ENCODE data around the gene SH2D4B. TPM values are rescaled to one million over a fixed set of nuclear protein-coding genes. Genes with fewer than 3 reads are reported as not detected.

Gene SH2D4B
- polyA plus RNA-seq, 4 donors = 0.03 to 0.09 TPM; not detected in 2

DNA sequence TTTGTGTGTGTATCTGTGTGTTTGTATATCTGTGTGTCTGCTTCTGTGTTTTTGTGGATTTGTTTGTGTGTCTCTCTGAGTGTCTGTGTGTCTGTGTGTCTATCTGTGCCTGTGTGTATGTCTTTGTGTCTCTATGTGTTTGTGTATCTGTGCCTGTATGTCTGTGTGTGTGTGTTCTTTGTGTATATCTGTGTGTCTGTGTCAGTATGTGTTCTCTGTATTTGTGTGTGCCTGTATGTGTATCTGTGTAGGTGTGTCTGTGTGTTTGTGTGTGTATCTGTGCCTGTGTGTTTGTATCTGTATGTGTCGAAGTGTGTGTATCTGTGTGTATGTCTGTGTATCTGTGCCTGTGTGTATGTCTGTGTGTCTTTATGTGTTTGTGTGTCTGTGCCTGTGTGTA is 118.2 kb downstream of the SH2D4B start:
- no peak for DNase-seq
- 92 to 95% (median 94%) methylated on average over 1 of the region's 1 CpG for WGBS, 3 donors
- no peaks in the 10 kb centered on the region for H3K36me3 ChIP-seq (ENCODE audit: control insufficient read depth in 3 of 3, insufficient read depth in 2 of 3, low read depth in 1 of 3, low read length in 3 of 3)
- peaks cover 0 to 6% (median 0%) of the 10 kb centered on the region in 3 donors for H3K27me3 ChIP-seq (ENCODE audit: control insufficient read depth in 3 of 3, insufficient read depth in 3 of 3, low read length in 3 of 3)
- no peaks in the 10 kb centered on the region for H3K4me1 ChIP-seq (ENCODE audit: control insufficient read depth in 3 of 3, insufficient read depth in 2 of 3, low read depth in 1 of 3, low read length in 2 of 3)
- H3K27ac ChIP-seq (ENCODE audit: low read depth in 1 of 3, low read length in 2 of 3) = no peak overlapping the region
- H3K9me3 ChIP-seq (ENCODE audit: control insufficient read depth in 2 of 2, insufficient read depth in 1 of 2, low read depth in 1 of 2, low read length in 1 of 2) = peaks cover 0 to 12% of the 10 kb centered on the region in 2 donors
- no peak for FAIRE-seq
- H3K4me3 ChIP-seq (ENCODE audit: low read depth in 1 of 3, low read length in 3 of 3) = no peak overlapping the region

DNA sequence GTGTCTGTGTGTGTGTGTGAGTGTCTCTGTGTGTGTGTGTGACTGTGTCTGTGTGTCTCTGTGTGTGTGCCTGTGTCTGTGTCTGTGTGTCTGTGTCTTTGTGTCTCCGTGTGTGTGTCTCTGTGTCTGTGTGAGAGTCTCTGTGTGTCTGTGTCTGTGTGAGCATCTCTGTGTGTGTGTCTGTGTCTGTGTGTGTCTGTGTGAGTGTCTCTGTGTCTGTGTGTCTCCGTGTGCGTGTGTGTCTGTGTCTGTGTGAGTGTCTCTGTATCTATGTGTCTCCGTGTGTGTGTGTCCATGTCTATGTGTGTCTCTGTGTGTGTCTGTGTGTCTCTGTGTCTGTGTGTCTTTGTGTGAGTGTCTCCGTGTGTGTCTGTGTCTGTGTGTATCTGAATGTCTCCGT is 120.4 kb downstream of the SH2D4B start:
- H3K4me1 ChIP-seq (ENCODE audit: control insufficient read depth in 3 of 3, insufficient read depth in 2 of 3, low read depth in 1 of 3, low read length in 2 of 3) = no peaks in the 10 kb centered on the region
- H3K27me3 ChIP-seq (ENCODE audit: control insufficient read depth in 3 of 3, insufficient read depth in 3 of 3, low read length in 3 of 3) = peaks cover 0 to 6% (median 0%) of the 10 kb centered on the region in 3 donors
- FAIRE-seq = no peak
- H3K27ac ChIP-seq (ENCODE audit: low read depth in 1 of 3, low read length in 2 of 3) = no peak overlapping the region
- H3K36me3 ChIP-seq (ENCODE audit: control insufficient read depth in 3 of 3, insufficient read depth in 2 of 3, low read depth in 1 of 3, low read length in 3 of 3) = no peaks in the 10 kb centered on the region
- H3K4me3 ChIP-seq (ENCODE audit: low read depth in 1 of 3, low read length in 3 of 3) = no peak overlapping the region
- 91 to 92% (median 92%) methylated on average over 6 of the region's 6 CpGs for WGBS, 3 donors
- DNase-seq = no peak
- peaks cover 0 to 12% of the 10 kb centered on the region in 2 donors for H3K9me3 ChIP-seq (ENCODE audit: control insufficient read depth in 2 of 2, insufficient read depth in 1 of 2, low read depth in 1 of 2, low read length in 1 of 2)

GRCh38 chr10:80659289-80659688 is 121.6 kb downstream of the SH2D4B start:
- 86 to 87% (median 87%) methylated on average over 9 of the region's 9 CpGs for WGBS, 3 donors
- Histone ChIP-seq H3K4me3 (ENCODE audit: low read depth in 1 of 3, low read length in 3 of 3) (no peak overlapping the region), H3K9me3 (ENCODE audit: control insufficient read depth in 2 of 2, insufficient read depth in 1 of 2, low read depth in 1 of 2, low read length in 1 of 2) (peaks cover 0 to 4% of the 10 kb centered on the region in 2 donors), H3K27me3 (ENCODE audit: control insufficient read depth in 3 of 3, insufficient read depth in 3 of 3, low read length in 3 of 3) (peaks cover 0 to 6% (median 0%) of the 10 kb centered on the region in 3 donors), H3K4me1 (ENCODE audit: control insufficient read depth in 3 of 3, insufficient read depth in 2 of 3, low read depth in 1 of 3, low read length in 2 of 3) (no peaks in the 10 kb centered on the region), H3K36me3 (ENCODE audit: control insufficient read depth in 3 of 3, insufficient read depth in 2 of 3, low read depth in 1 of 3, low read length in 3 of 3) (no peaks in the 10 kb centered on the region), H3K27ac (ENCODE audit: low read depth in 1 of 3, low read length in 2 of 3) (no peak overlapping the region)
- DNase-seq (no peak), FAIRE-seq (no peak)

DNA sequence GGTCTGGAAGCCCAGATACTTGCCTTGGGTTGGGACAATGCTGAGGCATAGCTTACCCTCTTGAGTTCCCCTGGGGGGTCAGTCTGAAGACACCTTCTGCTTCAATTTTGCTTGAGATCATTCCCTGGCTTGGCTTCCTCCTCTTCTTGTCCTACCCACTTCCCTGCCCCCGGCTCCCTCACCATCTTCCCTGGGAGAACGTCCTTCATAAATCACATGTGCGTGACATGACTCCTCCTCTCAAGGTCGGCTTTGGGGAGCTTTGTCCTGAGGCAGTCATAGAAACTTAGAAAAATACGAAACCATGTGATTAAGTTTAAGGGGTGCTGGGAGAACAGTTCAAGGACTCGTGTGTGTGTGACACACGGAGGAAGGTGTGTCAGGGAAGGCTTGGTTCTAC is 122.6 kb downstream of the SH2D4B start:
- Histone ChIP-seq H3K27me3 (ENCODE audit: control insufficient read depth in 3 of 3, insufficient read depth in 3 of 3, low read length in 3 of 3) (peaks cover 0 to 6% (median 0%) of the 10 kb centered on the region in 3 donors), H3K4me3 (ENCODE audit: low read depth in 1 of 3, low read length in 3 of 3) (no peak overlapping the region), H3K36me3 (ENCODE audit: control insufficient read depth in 3 of 3, insufficient read depth in 2 of 3, low read depth in 1 of 3, low read length in 3 of 3) (no peaks in the 10 kb centered on the region), H3K9me3 (ENCODE audit: control insufficient read depth in 2 of 2, insufficient read depth in 1 of 2, low read depth in 1 of 2, low read length in 1 of 2) (peaks cover 0 to 4% of the 10 kb centered on the region in 2 donors), H3K27ac (ENCODE audit: low read depth in 1 of 3, low read length in 2 of 3) (no peak overlapping the region), H3K4me1 (ENCODE audit: control insufficient read depth in 3 of 3, insufficient read depth in 2 of 3, low read depth in 1 of 3, low read length in 2 of 3) (no peaks in the 10 kb centered on the region)
- WGBS, 3 donors = 56 to 68% (median 62%) methylated on average over 7 of the region's 7 CpGs
- DNase-seq (no peak), FAIRE-seq (no peak)

GRCh38 chr10:80660736-80661135 is 123.0 kb downstream of the SH2D4B start:
- H3K36me3 ChIP-seq (ENCODE audit: control insufficient read depth in 3 of 3, insufficient read depth in 2 of 3, low read depth in 1 of 3, low read length in 3 of 3) = no peaks in the 10 kb centered on the region
- H3K4me3 ChIP-seq (ENCODE audit: low read depth in 1 of 3, low read length in 3 of 3) = no peak overlapping the region
- H3K9me3 ChIP-seq (ENCODE audit: control insufficient read depth in 2 of 2, insufficient read depth in 1 of 2, low read depth in 1 of 2, low read length in 1 of 2) = peaks cover 0 to 4% of the 10 kb centered on the region in 2 donors
- no peaks in the 10 kb centered on the region for H3K4me1 ChIP-seq (ENCODE audit: control insufficient read depth in 3 of 3, insufficient read depth in 2 of 3, low read depth in 1 of 3, low read length in 2 of 3)
- peaks cover 0 to 6% (median 0%) of the 10 kb centered on the region in 3 donors for H3K27me3 ChIP-seq (ENCODE audit: control insufficient read depth in 3 of 3, insufficient read depth in 3 of 3, low read length in 3 of 3)
- DNase-seq (no peak), FAIRE-seq (no peak)
- no peak overlapping the region for H3K27ac ChIP-seq (ENCODE audit: low read depth in 1 of 3, low read length in 2 of 3)
- WGBS, 3 donors = 53 to 68% (median 64%) methylated on average over 7 of the region's 7 CpGs

GRCh38 chr10:80661526-80661925 is 123.8 kb downstream of the SH2D4B start:
- Histone ChIP-seq H3K4me3 (ENCODE audit: low read depth in 1 of 3, low read length in 3 of 3) (no peak overlapping the region), H3K27me3 (ENCODE audit: control insufficient read depth in 3 of 3, insufficient read depth in 3 of 3, low read length in 3 of 3) (peaks cover 0 to 8% (median 0%) of the 10 kb centered on the region in 3 donors), H3K27ac (ENCODE audit: low read depth in 1 of 3, low read length in 2 of 3) (no peak overlapping the region), H3K4me1 (ENCODE audit: control insufficient read depth in 3 of 3, insufficient read depth in 2 of 3, low read depth in 1 of 3, low read length in 2 of 3) (no peaks in the 10 kb centered on the region), H3K36me3 (ENCODE audit: control insufficient read depth in 3 of 3, insufficient read depth in 2 of 3, low read depth in 1 of 3, low read length in 3 of 3) (no peaks in the 10 kb centered on the region), H3K9me3 (ENCODE audit: control insufficient read depth in 2 of 2, insufficient read depth in 1 of 2, low read depth in 1 of 2, low read length in 1 of 2) (peaks cover 0 to 3% of the 10 kb centered on the region in 2 donors)
- FAIRE-seq = no peak
- 86 to 90% (median 88%) methylated on average over 3 of the region's 3 CpGs for WGBS, 3 donors
- no peak for DNase-seq

GRCh38 chr10:80662429-80663261 is 124.9 kb downstream of the SH2D4B start:
- peak overlapping the region in 1 of 3 donors; percentile 13 for H3K4me3 ChIP-seq (ENCODE audit: low read depth in 1 of 3, low read length in 3 of 3)
- FAIRE-seq = no peak

DNA sequence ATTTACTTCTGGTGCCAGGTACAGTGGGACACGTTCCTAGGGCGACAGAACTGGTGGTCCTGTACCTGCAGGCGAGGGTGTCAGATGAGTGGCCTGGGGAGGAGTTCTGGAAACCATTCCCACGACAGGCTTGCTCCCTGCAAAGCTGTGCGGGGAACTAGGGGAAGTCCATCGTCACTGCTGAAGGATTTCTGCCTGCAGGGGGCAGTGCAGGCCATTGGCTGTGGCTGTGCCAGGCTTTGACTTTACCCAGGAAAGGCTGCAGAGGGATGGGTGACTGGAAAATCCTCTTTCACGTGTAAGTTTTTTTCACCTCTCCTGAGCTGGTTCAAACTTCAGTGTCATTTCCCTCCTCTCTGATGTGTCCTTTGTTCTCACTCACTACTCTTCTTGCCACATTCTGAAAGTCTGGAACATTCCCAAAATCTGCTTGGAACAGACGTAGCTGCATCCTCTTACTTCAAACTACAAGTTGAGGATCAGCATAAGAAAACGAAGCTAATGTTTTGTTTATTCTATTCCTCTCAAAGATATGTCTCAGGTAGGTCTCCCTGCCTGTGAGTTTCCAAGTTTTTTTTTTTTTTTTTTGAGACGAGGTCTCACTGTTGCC is 126.5 kb downstream of the SH2D4B start:
- Histone ChIP-seq H3K4me1 (ENCODE audit: control insufficient read depth in 3 of 3, insufficient read depth in 2 of 3, low read depth in 1 of 3, low read length in 2 of 3) (no peaks in the 10 kb centered on the region), H3K27me3 (ENCODE audit: control insufficient read depth in 3 of 3, insufficient read depth in 3 of 3, low read length in 3 of 3) (peaks cover 0 to 8% (median 0%) of the 10 kb centered on the region in 3 donors), H3K36me3 (ENCODE audit: control insufficient read depth in 3 of 3, insufficient read depth in 2 of 3, low read depth in 1 of 3, low read length in 3 of 3) (no peaks in the 10 kb centered on the region), H3K27ac (ENCODE audit: low read depth in 1 of 3, low read length in 2 of 3) (no peak overlapping the region), H3K4me3 (ENCODE audit: low read depth in 1 of 3, low read length in 3 of 3) (no peak overlapping the region), H3K9me3 (ENCODE audit: control insufficient read depth in 2 of 2, insufficient read depth in 1 of 2, low read depth in 1 of 2, low read length in 1 of 2) (no peaks in the 10 kb centered on the region)
- 12 to 27% (median 16%) methylated on average over 10 of the region's 10 CpGs for WGBS, 3 donors
- FAIRE-seq (no peak), DNase-seq (peak; percentile 72 to 88)

More at GRCh38 chr10:80662429-80663261, 124.9 kb downstream of the SH2D4B start:
- DNase-seq = peak; percentile 70 to 85
- Histone ChIP-seq H3K9me3 (ENCODE audit: control insufficient read depth in 2 of 2, insufficient read depth in 1 of 2, low read depth in 1 of 2, low read length in 1 of 2) (no peaks in the 10 kb centered on the region), H3K27me3 (ENCODE audit: control insufficient read depth in 3 of 3, insufficient read depth in 3 of 3, low read length in 3 of 3) (peaks cover 0 to 8% (median 0%) of the 10 kb centered on the region in 3 donors), H3K4me1 (ENCODE audit: control insufficient read depth in 3 of 3, insufficient read depth in 2 of 3, low read depth in 1 of 3, low read length in 2 of 3) (no peaks in the 10 kb centered on the region), H3K36me3 (ENCODE audit: control insufficient read depth in 3 of 3, insufficient read depth in 2 of 3, low read depth in 1 of 3, low read length in 3 of 3) (no peaks in the 10 kb centered on the region), H3K27ac (ENCODE audit: low read depth in 1 of 3, low read length in 2 of 3) (peak overlapping the region in 2 of 3 donors; percentile 22 to 40)
- WGBS, 3 donors = 10 to 19% (median 14%) methylated on average over 19 of the region's 19 CpGs
